Neural progenitor cell (in vitro differentiated cells): ENCODE results near the gene KPNA5.

Source experiments
- EZH2 ChIP-seq: fragments of 200-600 bp; sonication (generic); IDR thresholded peaks from 2 replicates; pipeline ENCODE4 v1.6.1; 2017; ENCODE audit warnings: antibody characterized with exemption, mild to moderate bottlenecking, moderate library complexity
- EZH2phosphoT487 ChIP-seq: fragments of 200-600 bp; sonication (generic); IDR thresholded peaks from 2 replicates; pipeline ENCODE4 v1.6.1; 2017; ENCODE audit warnings: antibody characterized with exemption
- TF ChIP-seq, protein P1 (sequence below): fragments of 200-600 bp; sonication (generic); IDR thresholded peaks from 2 replicates; pipeline ENCODE4 v1.5.1; 2017; ENCODE audit warnings: antibody characterized with exemption, mild to moderate bottlenecking

DNA sequence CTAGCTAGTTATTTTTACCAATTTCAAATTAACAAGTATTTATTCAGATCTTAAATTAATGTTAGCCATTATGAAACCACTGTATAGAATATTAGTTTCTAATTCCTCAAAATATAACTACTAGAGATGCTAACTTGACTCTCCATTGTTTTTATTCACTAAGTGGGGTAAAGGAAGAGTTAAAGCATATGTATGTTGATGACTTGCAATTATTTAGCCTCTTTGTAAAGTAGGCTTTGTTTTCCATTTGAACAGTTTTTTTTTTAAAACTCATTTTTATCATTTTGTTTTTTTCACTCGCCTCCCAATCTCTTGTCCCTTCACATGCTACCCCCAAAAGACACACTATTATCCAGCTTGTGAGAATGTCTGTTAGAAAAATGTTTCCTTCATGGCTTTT lies 81.2 kb downstream of the KPNA5 start:
- TF ChIP-seq, protein P1, sequence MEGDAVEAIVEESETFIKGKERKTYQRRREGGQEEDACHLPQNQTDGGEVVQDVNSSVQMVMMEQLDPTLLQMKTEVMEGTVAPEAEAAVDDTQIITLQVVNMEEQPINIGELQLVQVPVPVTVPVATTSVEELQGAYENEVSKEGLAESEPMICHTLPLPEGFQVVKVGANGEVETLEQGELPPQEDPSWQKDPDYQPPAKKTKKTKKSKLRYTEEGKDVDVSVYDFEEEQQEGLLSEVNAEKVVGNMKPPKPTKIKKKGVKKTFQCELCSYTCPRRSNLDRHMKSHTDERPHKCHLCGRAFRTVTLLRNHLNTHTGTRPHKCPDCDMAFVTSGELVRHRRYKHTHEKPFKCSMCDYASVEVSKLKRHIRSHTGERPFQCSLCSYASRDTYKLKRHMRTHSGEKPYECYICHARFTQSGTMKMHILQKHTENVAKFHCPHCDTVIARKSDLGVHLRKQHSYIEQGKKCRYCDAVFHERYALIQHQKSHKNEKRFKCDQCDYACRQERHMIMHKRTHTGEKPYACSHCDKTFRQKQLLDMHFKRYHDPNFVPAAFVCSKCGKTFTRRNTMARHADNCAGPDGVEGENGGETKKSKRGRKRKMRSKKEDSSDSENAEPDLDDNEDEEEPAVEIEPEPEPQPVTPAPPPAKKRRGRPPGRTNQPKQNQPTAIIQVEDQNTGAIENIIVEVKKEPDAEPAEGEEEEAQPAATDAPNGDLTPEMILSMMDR: no peak
- no peak for TF ChIP-seq EZH2phosphoT487
- no peak for TF ChIP-seq EZH2
